ENCODE results near the gene FBXL22. TPM values are rescaled to one million over a fixed set of nuclear protein-coding genes. Genes with fewer than 3 reads are reported as not detected.
"Not testable (repeated sequence)": the region's sequence is repeated elsewhere in the genome, so short reads cannot be mapped to it uniquely, and the experiment has no call there.

FBXL22 gene
- total and polyA plus RNA-seq, 12 donors: 0.22 to 5.9 (median 0.78) TPM; not detected in 1

- 0 to 2% (median 1%) methylated on average over 6 of the region's 6 CpGs for WGBS, 4 donors
- intact Hi-C loops (cut with DNase I): no loop called here
- Histone ChIP-seq H3K4me3 (no peak overlapping the region), H3K27ac (peak overlapping the region; percentile 44 to 90 (median 53)), H3K36me3 (replicated peaks in 1 of 2) (peaks cover 0 to 55% of the 10 kb centered on the region in 2 donors), H3K4me1 (replicated peaks in 1 of 2) (peaks cover 0 to 16% of the 10 kb centered on the region in 2 donors), H3K9me3 (replicated peaks in 1 of 3) (no peaks in the 10 kb centered on the region), H3K27me3 (no peaks in the 10 kb centered on the region)
- TF ChIP-seq, protein P1, sequence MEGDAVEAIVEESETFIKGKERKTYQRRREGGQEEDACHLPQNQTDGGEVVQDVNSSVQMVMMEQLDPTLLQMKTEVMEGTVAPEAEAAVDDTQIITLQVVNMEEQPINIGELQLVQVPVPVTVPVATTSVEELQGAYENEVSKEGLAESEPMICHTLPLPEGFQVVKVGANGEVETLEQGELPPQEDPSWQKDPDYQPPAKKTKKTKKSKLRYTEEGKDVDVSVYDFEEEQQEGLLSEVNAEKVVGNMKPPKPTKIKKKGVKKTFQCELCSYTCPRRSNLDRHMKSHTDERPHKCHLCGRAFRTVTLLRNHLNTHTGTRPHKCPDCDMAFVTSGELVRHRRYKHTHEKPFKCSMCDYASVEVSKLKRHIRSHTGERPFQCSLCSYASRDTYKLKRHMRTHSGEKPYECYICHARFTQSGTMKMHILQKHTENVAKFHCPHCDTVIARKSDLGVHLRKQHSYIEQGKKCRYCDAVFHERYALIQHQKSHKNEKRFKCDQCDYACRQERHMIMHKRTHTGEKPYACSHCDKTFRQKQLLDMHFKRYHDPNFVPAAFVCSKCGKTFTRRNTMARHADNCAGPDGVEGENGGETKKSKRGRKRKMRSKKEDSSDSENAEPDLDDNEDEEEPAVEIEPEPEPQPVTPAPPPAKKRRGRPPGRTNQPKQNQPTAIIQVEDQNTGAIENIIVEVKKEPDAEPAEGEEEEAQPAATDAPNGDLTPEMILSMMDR (IDR thresholded peaks at IDR 0.05): peak; percentile 48 to 84 (median 78)
- no peak for TF ChIP-seq POLR2A (IDR thresholded peaks at IDR 0.05)
- DNase-seq: peak; percentile 75 to 95 (median 82)
Observed at GRCh38 chr15:63610209-63610841, 13.1 kb downstream of the FBXL22 start.

- Histone ChIP-seq H3K36me3 (replicated peaks in 1 of 2) (peaks cover 0 to 60% of the 10 kb centered on the region in 2 donors), H3K27me3 (no peaks in the 10 kb centered on the region), H3K4me3 (no peak overlapping the region), H3K9me3 (replicated peaks in 1 of 3) (no peaks in the 10 kb centered on the region), H3K27ac (peak overlapping the region in 3 of 5 donors; percentile 53 to 90 (median 79)), H3K4me1 (replicated peaks in 1 of 2) (peaks cover 0 to 16% of the 10 kb centered on the region in 2 donors)
- 75 to 79% (median 76%) methylated on average over 2 to 3 of the region's 3 CpGs for WGBS, 4 donors
- TF ChIP-seq, protein P1 (IDR thresholded peaks at IDR 0.05): no peak
- TF ChIP-seq POLR2A (IDR thresholded peaks at IDR 0.05): no peak
- no peak for DNase-seq
- intact Hi-C loops (cut with DNase I): no loop called here
Observed at GRCh38 chr15:63611177-63611576, 14.0 kb downstream of the FBXL22 start.

- TF ChIP-seq, protein P1 (IDR thresholded peaks at IDR 0.05): no peak
- no peak for TF ChIP-seq POLR2A (IDR thresholded peaks at IDR 0.05)
- intact Hi-C loops (cut with DNase I): no loop called here
- Histone ChIP-seq H3K4me3 (no peak overlapping the region), H3K27ac (no peak overlapping the region), H3K27me3 (no peaks in the 10 kb centered on the region), H3K9me3 (replicated peaks in 1 of 3) (no peaks in the 10 kb centered on the region), H3K36me3 (replicated peaks in 1 of 2) (peaks cover 0 to 59% of the 10 kb centered on the region in 2 donors), H3K4me1 (replicated peaks in 1 of 2) (peaks cover 0 to 16% of the 10 kb centered on the region in 2 donors)
- DNase-seq: no peak
- 95 to 99% (median 96%) methylated on average over 13 to 15 of the region's 15 CpGs for WGBS, 4 donors
Observed at GRCh38 chr15:63612300-63612699, 15.1 kb downstream of the FBXL22 start.

DNA sequence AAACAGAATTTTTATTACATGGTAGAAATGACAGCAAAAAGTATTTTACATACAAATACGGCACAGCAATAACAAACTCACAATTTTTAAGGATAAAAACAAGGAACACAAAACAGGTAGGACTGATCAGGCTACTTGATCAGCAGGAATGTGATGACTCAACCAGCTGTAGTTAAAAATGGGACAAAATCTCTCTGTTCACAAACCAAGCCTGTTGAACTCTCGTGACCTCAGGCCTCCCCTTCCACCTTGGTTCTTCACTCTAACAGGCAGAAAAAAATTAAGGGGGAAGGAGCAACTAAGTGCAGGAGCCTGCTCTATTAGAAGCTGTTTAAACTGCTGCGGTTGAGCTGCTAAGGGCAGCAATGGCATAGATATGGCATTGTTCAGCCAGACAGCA is 18.7 kb downstream of the FBXL22 start:
- no peak overlapping the region for H3K4me3 ChIP-seq
- H3K9me3 ChIP-seq (replicated peaks in 1 of 3): no peaks in the 10 kb centered on the region
- H3K27me3 ChIP-seq: no peaks in the 10 kb centered on the region
- H3K27ac ChIP-seq: no peak overlapping the region
- TF ChIP-seq, protein P1 (IDR thresholded peaks at IDR 0.05): no peak
- no peak for TF ChIP-seq POLR2A (IDR thresholded peaks at IDR 0.05)
- intact Hi-C loops (cut with DNase I): no loop called here
- H3K4me1 ChIP-seq (replicated peaks in 1 of 2): peaks cover 0 to 5% of the 10 kb centered on the region in 2 donors
- WGBS, 4 donors: 83 to 88% (median 86%) methylated on average over 3 of the region's 3 CpGs
- no peak for DNase-seq
- peaks cover 0 to 33% of the 10 kb centered on the region in 2 donors for H3K36me3 ChIP-seq (replicated peaks in 1 of 2)

DNA sequence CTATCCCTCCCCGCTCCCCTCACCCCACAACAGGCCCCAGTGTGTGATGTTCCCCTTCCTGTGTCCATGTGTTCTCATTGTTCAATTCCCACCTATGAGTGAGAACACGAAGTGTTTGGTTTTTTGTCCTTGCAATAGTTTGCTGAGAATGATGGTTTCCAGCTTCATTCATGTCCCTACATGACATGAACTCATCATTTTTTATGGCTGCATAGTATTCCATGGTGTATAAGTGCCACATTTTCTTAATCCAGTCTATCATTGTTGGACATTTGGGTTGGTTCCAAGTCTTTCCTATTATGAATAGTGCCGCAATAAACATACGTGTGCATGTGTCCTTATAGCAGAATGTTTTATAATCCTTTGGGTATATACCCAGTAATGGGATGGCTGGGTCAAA is 20.0 kb downstream of the FBXL22 start:
- H3K27me3 ChIP-seq; H3K27ac ChIP-seq; H3K4me1 ChIP-seq (replicated peaks in 1 of 2); H3K9me3 ChIP-seq (replicated peaks in 1 of 3); DNase-seq; H3K4me3 ChIP-seq; intact Hi-C loops (cut with DNase I): not testable (repeated sequence)
- 92 to 99% (median 96%) methylated on average over 4 of the region's 4 CpGs for WGBS, 4 donors
- H3K36me3 ChIP-seq (replicated peaks in 1 of 2): peaks cover 0 to 24% of the 10 kb centered on the region in 2 donors

- H3K4me1 ChIP-seq (replicated peaks in 1 of 2); DNase-seq; H3K27me3 ChIP-seq; H3K4me3 ChIP-seq; H3K27ac ChIP-seq; intact Hi-C loops (cut with DNase I); H3K9me3 ChIP-seq (replicated peaks in 1 of 3): not testable (repeated sequence)
- 93 to 100% (median 97%) methylated on average over 2 to 3 of the region's 3 CpGs for WGBS, 4 donors
- H3K36me3 ChIP-seq (replicated peaks in 1 of 2): peaks cover 0 to 24% of the 10 kb centered on the region in 2 donors
Observed at GRCh38 chr15:63617627-63618026, 20.4 kb downstream of the FBXL22 start.

GRCh38 chr15:63620760-63621159 is 23.6 kb downstream of the FBXL22 start:
- H3K9me3 ChIP-seq (replicated peaks in 1 of 3); H3K27ac ChIP-seq; intact Hi-C loops (cut with DNase I); H3K4me3 ChIP-seq; H3K4me1 ChIP-seq (replicated peaks in 1 of 2); DNase-seq; H3K27me3 ChIP-seq: not testable (repeated sequence)
- H3K36me3 ChIP-seq (replicated peaks in 1 of 2): peaks cover 0 to 34% of the 10 kb centered on the region in 2 donors
- no CpG with 5 or more reads among the region's 2 CpGs for WGBS, 4 donors

All from adrenal gland (tissue), 12 donors.